Measurements from ENCODE around the gene LRRFIP1. TPM values are rescaled to one million over a fixed set of nuclear protein-coding genes. Genes with fewer than 3 reads are reported as not detected.

The LRRFIP1 gene, protein sequence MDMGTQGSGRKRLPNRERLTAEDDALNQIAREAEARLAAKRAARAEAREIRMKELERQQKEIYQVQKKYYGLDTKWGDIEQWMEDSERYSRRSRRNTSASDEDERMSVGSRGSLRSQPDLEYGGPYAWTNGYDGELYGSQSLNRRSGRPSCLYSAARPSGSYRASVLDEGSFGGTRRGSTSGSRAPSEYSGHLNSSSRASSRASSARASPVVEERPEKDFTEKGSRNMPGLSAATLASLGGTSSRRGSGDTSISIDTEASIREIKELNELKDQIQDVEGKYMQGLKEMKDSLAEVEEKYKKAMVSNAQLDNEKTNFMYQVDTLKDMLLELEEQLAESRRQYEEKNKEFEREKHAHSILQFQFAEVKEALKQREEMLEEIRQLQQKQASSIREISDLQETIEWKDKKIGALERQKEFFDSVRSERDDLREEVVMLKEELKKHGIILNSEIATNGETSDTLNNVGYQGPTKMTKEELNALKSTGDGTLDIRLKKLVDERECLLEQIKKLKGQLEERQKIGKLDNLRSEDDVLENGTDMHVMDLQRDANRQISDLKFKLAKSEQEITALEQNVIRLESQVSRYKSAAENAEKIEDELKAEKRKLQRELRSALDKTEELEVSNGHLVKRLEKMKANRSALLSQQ
- 162 and 179 TPM in 2 replicates for total RNA-seq
- 29.4 and 39.2 TPM in 2 replicates for polyA plus RNA-seq
- polyA plus RNA-seq (2011; cell fraction: cytosol; rRNA removed): 58.3 and 61.7 TPM in 2 replicates
- 115 and 146 TPM in 2 replicates for polyA plus RNA-seq (2011; cell fraction: nucleus; rRNA removed)
- 111 and 127 TPM in 2 replicates for polyA plus RNA-seq (2012)
- polyA minus RNA-seq: 59.4 and 60.0 TPM in 2 replicates
- polyA minus RNA-seq (2011; cell fraction: cytosol; rRNA and poly(A)+ RNA removed): 19.9 TPM
- 105 and 131 TPM in 2 replicates for polyA minus RNA-seq (2011; cell fraction: nucleus; rRNA and poly(A)+ RNA removed)
- percentile 93 among the genes with signal in this experiment for Bru-seq, nascent RNA
- percentile 86 among the genes with signal in this experiment for BruChase-seq, experiment 1, labeled RNA remaining after a 6-hour chase
- percentile 89 among the genes with signal in this experiment for BruChase-seq, experiment 2, labeled RNA remaining after a 2-hour chase
- long read RNA-seq, full-length matches to known transcripts: 38 of 337 reads
- long read RNA-seq, partial matches to known transcripts: 91 of 337 reads
- long read RNA-seq, other reads (novel, unspliced or antisense): 208 of 337 reads

DNA sequence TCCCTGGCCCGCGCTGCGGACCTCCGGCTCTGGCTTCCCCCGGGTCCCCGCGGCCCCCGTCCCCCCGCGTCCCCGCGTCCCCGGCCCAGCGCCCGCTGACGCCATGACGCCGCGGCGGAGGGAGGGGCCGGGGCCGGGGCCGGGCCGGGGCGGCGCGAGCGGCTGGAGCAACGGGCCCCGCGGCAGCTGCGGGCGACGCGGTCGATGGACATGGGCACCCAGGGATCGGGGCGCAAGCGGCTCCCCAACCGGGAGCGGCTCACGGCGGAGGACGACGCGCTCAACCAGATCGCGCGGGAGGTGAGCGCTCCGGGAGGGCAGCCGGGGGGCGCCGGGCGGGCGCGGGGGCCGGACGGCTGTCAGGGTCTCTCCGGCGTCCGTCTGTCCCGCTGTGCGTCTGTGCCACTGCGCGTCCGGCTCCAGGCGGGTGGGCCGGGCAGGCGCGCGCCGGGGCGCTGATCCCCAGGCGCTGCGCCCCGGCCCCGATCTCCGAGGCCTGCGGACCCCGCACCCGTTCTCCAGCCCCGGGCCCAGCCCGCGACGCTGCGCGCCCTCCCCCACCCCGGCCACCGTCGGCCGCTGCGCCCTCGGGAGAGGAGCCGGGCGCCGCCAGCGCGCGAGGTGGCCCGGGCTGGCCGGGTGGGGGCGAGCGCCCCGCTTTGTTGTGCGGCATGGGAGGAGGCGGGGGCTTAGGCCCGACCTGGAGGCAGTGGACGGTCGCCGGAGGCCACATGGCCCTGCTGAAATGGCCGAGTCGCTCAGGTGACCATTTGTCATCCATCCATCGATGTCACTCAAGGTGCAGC is at the start of gene LRRFIP1:
Gene LRRFIP1, plus strand, starts transcription at position 147 of the 806 bp plus-strand sequence. Its CDS starts 58 bp downstream, at position 205.
- Histone ChIP-seq H3K9me1 (replicated peaks; ENCODE audit: control insufficient read depth, extremely low read depth, insufficient read depth, low read length) (no peaks in the 10 kb centered on the region), H3K36me3 (ENCODE audit: control insufficient read depth in 2 of 2, extremely low read depth in 1 of 2, insufficient read depth in 2 of 2, low read length in 2 of 2) (peaks cover 0 to 8% of the 10 kb centered on the region in 2 experiments), H4K20me1 (replicated peaks; ENCODE audit: control insufficient read depth, extremely low read depth, insufficient read depth, low read length) (no peaks in the 10 kb centered on the region), H2AFZ (ENCODE audit: low read depth, low read length) (peak within 1 kb of the TSS; percentile 59), H3K4me3 (replicated peaks in 1 of 3; ENCODE audit: insufficient read depth in 1 of 3, low read depth in 1 of 3, low read length in 3 of 3) (peak within 1 kb of the TSS; percentile 23 to 81 (median 42)), H3K9me3 (replicated peaks; ENCODE audit: control insufficient read depth, insufficient read depth, low read length) (no peaks in the 10 kb centered on the region), H3K79me2 (ENCODE audit: control insufficient read depth, insufficient read depth, low read length) (no peaks in the 10 kb centered on the region), H3K4me2 (ENCODE audit: insufficient read depth, low read length) (peak within 1 kb of the TSS; percentile 86), H3K27ac (ENCODE audit: insufficient read depth, low read depth, low read length) (peak within 1 kb of the TSS; percentile 27), H3K27me3 (ENCODE audit: control insufficient read depth in 2 of 2, insufficient read depth in 2 of 2, low read length in 2 of 2) (no peaks in the 10 kb centered on the region), H3K9ac (replicated peaks; ENCODE audit: extremely low read depth, insufficient read depth, low read length) (peak within 1 kb of the TSS; percentile 67), H3K4me1 (ENCODE audit: control insufficient read depth, extremely low read depth, insufficient read depth, low read length) (peaks cover 13% of the 10 kb centered on the region)
- FAIRE-seq (no peak), DNase-seq (ENCODE audit: low read depth, low spot score) (peak; percentile 31)
- BruUV-seq (replicated peaks): no TSS peak
- ChIA-PET POLR2A (interaction anchor here (1.4 kb wide), 1 partner anchor 11 kb away, joined by 4 read pairs; no protein-coding TSS in a partner anchor), CTCF (interaction anchor here (1.1 to 1.9 kb wide), 3 partner anchors 11 to 46 kb away, joined by 3 to 5 read pairs (median 3); no protein-coding TSS in a partner anchor)
- intact Hi-C loops (cut with micrococcal nuclease): loop anchor here (1.0 kb wide), 3 partner anchors 10 to 46 kb away; no protein-coding TSS in a partner anchor
- dilution Hi-C loops (cut with MboI; ENCODE audit: extremely low pct_ligation_motif_present, low sequenced_read_pairs): no loop called here
- TF ChIP-seq, protein P1, sequence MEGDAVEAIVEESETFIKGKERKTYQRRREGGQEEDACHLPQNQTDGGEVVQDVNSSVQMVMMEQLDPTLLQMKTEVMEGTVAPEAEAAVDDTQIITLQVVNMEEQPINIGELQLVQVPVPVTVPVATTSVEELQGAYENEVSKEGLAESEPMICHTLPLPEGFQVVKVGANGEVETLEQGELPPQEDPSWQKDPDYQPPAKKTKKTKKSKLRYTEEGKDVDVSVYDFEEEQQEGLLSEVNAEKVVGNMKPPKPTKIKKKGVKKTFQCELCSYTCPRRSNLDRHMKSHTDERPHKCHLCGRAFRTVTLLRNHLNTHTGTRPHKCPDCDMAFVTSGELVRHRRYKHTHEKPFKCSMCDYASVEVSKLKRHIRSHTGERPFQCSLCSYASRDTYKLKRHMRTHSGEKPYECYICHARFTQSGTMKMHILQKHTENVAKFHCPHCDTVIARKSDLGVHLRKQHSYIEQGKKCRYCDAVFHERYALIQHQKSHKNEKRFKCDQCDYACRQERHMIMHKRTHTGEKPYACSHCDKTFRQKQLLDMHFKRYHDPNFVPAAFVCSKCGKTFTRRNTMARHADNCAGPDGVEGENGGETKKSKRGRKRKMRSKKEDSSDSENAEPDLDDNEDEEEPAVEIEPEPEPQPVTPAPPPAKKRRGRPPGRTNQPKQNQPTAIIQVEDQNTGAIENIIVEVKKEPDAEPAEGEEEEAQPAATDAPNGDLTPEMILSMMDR (IDR thresholded peaks at IDR 0.05; ENCODE audit: extremely low read depth in 1 of 2, insufficient read depth in 1 of 2, low read depth in 1 of 2, low read length in 2 of 2): peak in 1 of 2 donors; percentile 17
- TF ChIP-seq FOS (IDR thresholded peaks at IDR 0.05; ENCODE audit: borderline replicate concordance, insufficient read depth, low read length) (no peak), POLR2AphosphoS5 (IDR thresholded peaks at IDR 0.05; ENCODE audit: insufficient read depth, low read depth, low read length) (peak; percentile 52)

All from endothelial cell of umbilical vein (primary cell).